GM10847 (cell line): Measurements from ENCODE around the gene ADA.

Source experiments
- POLR2A ChIP-seq: IDR thresholded peaks from 2 replicates; pipeline ENCODE4 v1.6.1; 2011; ENCODE audit not compliant: insufficient read length; ENCODE audit errors: extremely low read depth

Gene ADA

DNA sequence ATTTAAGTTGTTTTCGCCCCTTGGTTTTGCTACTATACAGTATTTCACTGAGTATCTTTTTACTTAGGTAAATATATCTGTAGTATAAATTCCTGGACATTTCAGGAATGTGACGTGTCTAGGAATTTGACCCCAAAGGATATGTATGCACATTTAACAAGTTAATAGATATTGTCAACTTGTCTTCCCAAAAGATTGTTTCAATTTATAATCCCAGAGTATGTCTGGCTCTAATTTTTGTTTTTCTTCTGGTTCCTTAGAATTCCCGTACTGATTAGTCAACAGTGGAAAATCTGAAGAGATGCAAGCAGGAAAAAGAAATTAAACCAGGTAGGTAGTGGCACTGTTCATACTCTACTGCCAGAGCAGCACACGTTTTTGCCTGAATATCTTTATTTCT is 62.0 kb downstream of the ADA start:
- TF ChIP-seq POLR2A, result no peak

DNA sequence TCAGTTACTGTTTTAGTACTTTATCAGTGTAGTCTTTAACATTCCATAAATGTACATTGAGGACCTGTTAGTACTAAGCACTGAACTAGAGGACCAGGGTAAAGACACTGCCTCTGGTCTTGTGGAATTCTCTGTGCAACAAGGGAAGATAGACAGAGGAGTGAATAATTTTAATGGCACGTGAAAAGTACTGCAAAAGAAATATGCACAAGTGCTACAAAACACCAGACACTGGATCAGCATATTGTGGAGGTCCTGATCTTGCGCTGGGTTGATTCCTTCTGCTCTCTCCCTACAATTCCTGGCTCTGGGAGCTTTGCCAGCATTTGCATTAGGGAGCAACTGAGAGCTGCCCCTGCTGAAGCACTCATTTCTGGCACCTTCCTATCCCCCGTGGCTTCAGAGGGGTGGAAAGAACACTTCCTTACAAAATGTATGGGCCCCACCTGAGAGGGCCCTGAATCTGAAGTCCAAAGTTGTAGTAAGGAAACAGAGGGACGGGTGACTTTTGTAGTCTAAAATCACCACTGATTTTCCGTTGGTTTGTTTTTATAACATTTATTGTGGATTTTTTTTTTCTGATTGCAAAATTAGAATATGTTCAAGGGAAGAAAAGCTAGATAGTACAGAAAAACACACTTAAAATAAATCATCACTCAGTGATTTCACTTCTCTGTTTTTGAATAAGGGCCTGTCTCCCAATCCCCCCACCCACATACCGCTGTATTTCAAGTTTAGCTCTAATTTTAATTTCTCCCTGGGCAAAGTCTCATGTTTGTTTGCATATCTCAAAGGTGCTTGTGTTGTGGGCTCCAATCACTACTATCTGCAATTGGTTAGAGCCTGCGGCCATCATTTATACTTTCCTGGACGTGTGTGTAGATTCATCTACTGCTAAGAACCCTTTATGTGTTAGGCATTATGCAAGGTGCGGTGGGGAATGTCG is 64.2 kb downstream of the ADA start:
- TF ChIP-seq POLR2A, result no peak

DNA sequence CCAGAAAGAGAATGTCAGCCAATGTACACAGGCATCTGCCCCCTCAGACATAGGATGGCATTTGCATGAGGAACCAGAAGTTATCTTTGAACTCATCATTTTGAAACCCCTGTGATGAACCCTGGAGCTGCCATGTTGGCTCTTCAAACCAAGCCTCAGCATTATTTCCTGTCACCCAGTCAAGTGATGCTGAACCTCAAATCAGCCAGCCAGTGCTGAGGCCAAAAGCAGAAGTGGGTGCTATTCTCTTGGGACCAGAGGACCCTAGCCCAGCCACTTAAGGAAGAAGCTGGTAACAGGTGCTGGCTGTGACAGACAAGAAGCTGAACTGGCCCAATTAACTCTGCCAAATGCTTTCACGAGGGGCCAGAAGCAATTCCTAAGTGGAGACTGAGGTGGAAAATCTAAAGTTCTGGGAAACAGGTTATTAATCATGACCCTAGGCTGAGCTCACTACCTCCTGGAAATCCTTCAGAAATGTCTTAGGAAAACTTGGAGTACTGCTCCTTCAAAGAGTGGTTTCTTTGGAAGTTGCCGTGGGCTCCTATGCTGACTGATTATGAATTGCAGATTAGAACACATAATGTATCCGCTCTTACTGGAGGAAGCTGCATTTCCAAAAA is 65.1 kb downstream of the ADA start:
- TF ChIP-seq POLR2A, result no peak

DNA sequence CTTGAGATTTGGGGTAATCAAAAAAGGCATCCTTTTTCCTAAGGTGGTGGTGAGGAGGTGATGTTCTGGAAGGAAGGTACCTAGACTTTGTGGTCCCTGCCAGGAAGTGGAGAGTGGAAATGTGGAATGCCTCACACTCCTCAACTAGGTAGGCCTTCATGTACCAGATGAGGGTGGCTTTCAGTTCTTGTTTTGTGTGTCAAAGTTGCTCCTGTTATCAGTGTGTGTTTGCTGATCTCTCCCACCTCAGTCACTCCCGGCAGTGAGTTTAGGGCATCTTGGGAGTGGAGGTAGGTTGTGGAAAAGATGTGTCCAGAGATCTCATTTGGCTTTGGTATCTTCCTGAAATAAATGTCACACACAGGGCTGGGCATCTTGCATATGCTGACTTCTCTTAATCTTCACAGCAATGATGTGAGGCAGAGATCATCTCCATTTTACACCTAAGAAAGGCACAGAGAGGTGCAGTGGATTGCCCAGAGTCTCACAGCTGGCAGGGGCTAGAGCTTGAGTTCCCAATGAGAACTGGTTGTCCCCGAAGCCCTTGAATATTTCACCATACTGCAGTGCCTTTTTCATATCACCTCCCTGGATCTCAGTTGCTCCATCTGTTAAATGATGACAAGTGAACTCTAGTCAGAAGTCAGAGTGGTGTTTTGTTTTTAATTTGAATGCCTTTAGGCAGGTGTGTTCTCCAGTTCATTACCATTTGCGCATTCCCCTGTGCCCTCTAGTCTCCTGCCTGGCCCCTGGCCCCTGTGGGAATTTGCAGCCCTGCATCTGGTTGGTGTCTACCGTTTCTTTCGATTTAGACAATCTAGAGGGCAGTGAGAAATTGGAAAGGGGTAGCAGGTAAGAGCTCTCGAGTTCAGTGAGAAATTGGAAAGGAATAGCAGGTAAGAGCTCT is 66.2 kb downstream of the ADA start:
- no peak for TF ChIP-seq POLR2A

DNA sequence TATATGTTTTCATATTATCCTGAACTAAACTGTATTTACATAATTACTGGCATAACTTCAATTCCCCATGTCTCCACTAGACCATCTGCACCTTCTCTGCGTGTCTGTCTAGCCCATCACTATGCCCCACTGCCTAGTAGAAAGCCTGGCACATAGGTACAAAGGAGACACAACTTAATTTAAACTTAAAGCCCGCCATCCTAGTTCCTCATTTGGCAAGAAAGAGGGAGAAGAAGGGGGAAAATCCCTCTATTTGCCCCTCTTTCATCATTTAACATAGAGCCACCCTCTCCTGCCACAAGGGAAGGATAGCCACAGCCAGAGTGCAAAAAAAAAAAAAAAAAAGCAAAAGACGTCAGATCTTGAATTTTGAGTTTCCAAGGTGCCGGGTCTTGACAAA is 67.3 kb downstream of the ADA start:
- no peak for TF ChIP-seq POLR2A

DNA sequence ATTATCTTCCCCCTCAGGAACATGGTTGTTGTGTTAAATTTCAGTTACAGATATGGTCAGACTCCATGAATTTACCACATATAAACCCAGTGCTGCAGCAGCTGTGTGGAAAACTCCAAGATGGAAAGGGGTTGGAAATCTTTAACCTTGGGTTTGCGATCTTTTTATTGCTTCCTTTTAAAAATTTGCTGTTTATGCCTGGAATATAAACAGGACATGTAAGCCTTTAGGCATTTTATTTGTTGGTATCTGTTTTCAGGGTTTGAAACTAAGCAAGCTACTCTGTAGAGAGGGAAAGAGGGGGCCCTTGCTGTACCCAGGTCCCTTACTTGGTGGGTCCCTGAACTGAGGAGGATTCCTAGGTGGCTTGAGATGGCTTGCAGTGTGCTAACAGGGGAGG is 68.3 kb downstream of the ADA start:
- no peak for TF ChIP-seq POLR2A

DNA sequence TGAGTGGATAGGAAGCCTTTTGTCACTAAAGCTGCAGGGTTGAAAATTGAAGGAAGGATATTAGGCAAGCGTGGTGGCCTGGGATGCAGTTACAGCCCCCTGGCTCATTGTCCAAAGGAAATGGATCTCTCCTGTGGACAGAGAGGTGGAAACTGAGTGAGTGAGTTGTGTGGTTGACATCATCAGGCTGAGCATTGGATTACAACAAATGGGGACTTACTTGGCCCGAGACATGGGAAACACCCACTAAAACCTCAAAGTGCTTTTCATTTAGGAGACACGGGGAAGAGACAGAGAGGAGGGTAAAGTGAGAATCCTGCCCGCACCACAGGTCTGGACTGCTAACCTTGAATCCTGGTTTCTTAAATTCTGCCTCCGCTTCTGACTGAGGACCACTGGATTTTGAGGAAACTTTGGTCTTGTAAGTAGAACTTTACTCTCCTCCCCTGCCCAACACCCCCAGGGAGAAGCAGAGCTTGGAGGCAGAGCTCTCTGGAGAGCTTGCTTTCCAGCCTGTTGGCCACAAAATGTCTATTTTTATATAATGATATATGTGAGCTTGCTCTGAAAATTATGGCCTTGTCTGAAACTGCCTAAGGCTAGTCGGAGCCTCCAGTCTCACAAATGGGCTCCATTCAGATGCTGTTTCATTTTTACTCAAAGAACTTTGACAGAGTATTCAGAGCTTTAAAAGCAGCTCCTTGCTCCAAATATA is 69.0 kb downstream of the ADA start, which contains the start of gene PKIG:
TSS of gene PKIG (plus strand) at position 269 of the 715 bp plus-strand sequence. CDS start 31,978 bp downstream, outside the sequence.
- TF ChIP-seq POLR2A, result no peak

DNA sequence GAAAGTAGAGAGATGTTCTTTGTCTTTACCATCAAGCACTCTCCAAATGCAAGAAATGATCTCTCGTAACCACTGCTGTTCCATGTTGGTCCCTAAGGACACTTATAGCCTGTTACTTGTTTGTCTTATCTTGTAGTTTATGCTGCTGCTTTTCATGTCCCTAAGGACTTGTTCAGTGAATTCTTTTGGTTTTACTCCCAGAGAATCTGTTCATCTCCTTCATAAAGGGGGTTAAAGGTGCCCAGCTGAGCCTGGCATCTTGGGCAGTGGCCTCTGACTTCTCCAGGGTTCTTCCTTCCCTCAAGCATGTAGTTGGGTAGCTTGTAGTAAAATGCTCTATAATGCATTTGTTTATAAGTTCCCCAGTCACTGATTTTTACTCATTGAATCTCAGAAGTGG is 70.0 kb downstream of the ADA start:
- TF ChIP-seq POLR2A, result no peak

DNA sequence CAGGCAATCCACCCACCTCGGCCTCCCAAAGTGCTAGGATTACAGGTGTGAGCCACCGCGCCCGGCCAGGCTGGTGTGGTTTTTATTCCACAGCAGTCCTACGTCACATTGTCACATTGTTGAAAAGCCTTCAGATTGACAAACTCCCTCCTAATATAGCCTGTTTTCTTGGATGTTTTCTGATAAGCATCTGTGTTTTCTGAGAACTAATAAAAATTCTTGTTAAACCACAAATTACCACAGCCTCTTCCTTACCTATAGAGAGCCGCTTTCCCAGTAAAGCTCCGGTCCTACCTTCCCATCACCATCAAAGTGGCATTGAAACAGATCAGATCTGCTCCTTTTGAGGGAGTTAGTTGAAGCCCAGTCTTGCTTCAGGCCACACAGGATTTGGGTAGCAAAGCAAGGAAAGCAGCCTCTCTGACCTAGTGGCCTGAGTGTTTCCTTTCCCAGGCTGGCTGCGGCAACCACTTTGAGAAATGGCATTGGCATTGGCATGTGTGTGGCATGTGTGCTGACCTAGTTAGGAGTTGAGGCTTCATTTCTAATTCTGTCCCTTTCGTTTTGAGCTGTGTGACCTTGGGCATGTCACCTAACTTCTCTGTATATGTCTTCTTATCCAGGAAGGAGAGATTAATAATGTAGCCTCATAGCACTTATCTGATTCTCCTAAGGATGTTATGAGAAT is 70.8 kb downstream of the ADA start:
- no peak for TF ChIP-seq POLR2A

DNA sequence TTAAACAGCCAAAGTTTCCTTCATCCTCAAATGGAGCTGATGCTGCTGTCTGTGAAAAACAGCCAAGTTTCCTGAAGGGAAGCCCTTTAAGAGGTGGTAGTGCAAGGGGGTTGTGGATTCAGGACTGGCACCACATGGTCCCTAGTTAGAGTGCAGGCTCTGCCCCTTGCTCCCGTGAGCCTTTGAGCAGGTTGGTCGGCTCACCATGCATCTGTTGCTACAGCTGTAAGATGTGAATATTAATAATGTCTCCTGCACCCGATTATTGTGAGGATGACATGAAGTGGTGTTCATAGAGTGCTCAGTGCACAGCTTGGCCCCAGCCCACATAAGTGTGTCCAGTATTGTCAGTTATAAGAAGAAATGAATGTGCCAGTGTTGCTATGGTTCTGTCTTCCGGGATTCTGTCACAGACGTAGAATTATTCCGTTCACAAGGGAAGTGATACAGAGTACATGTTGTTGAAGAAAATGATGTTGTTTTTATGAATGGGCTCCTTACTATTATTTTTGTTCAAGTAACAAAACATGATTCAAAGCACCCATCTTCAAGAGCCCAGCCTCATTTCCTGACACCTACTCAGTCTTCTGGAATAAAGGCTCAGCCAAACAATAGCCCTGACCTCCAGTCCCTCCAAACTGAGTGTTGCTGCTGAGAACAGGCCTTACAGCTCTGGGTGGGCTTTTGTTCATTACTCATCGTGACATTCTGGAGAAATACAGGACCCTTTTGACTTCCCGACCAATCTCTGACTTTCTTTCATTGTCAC is 72.0 kb downstream of the ADA start:
- no peak for TF ChIP-seq POLR2A

DNA sequence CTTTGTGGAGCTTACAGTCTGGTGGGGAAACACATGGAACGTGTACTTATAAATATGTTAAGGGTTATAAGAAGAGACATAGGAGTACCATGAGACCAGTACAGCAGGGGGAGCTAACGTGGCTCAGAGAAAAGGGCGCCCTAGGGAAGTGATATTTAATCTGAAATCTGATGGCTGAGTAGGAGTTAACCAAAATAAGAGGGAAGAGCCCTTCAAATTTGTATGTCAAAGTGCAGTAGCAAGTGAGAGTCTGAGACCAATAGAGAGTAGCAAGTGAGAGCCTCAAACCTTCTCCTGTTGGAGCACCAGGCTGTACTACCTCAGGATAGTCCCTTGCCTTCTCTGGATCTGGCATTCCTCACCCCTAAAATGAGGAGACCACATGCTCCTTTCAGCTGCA is 75.2 kb downstream of the ADA start:
- no peak for TF ChIP-seq POLR2A

DNA sequence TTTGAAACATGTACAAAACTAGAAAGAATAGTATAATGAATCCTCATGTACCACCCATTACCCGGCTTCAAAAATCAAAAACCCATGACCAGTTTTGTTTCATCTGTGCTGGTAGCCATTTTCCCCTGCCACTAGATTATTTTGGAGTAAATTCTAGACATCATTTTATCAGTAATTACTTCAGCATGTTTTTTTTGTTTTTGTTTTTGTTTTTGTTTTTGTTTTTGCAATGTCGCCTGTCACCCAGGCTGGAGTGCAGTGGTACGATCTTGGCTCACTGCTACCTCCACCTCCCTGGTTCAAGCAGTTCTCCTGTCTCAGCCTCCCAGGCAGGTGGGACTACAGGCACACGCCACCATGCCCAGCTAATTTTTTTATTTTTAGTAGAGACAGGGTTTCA is 77.1 kb downstream of the ADA start:
- TF ChIP-seq POLR2A, result no peak

DNA sequence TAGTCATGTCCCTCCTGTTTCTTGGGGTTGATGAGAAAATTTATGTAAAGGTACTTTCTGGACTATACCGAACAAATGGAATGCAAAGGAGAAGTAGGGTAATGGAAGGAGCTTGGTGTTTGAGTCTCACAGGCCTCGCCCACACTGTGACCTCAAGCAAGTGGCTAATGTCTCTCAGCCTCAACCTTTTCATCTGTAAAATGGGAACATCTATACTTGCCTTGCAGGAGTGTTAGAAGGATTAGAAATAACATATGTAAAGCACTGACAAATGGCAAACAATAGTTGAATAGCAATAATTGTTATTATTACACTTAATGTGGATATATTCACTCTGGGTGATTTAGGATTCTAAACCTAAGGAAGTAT is 78.0 kb downstream of the ADA start:
- TF ChIP-seq POLR2A, result no peak
